ENCODE measurements around the gene PAPOLG.

DNA sequence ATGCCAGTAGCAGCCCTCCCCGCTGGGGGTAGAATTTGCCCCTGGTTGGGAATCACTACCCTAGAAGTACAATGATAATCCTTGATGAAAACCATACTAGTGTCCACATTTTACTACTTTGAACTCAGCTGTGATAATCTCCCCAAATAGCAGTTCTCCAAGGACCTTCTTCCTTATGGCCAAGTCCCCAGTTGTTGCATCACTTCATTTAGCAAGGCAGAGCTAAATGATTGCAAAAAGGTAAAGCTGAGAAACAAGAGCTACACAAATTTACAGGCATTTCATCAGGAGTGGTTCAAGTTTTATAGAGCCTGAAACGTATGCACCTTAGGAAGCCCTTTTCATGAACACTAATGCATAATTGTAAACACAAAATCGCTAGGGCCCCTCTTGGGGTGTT is 80.4 kb downstream of the PAPOLG start:
- TF ChIP-seq PPARA (CRISPR knock-in tag; IDR thresholded peaks at IDR 0.05; ENCODE audit: borderline replicate concordance) (no peak), OSR1 (CRISPR knock-in tag; IDR thresholded peaks at IDR 0.05) (no peak), RARB (CRISPR knock-in tag; IDR thresholded peaks at IDR 0.05) (no peak), ZFP30 (CRISPR knock-in tag; IDR thresholded peaks at IDR 0.05) (no peak), CSDC2 (CRISPR knock-in tag; IDR thresholded peaks at IDR 0.05) (no peak), ZNF70 (CRISPR knock-in tag; IDR thresholded peaks at IDR 0.05) (no peak)
- TF ChIP-seq, protein P1, sequence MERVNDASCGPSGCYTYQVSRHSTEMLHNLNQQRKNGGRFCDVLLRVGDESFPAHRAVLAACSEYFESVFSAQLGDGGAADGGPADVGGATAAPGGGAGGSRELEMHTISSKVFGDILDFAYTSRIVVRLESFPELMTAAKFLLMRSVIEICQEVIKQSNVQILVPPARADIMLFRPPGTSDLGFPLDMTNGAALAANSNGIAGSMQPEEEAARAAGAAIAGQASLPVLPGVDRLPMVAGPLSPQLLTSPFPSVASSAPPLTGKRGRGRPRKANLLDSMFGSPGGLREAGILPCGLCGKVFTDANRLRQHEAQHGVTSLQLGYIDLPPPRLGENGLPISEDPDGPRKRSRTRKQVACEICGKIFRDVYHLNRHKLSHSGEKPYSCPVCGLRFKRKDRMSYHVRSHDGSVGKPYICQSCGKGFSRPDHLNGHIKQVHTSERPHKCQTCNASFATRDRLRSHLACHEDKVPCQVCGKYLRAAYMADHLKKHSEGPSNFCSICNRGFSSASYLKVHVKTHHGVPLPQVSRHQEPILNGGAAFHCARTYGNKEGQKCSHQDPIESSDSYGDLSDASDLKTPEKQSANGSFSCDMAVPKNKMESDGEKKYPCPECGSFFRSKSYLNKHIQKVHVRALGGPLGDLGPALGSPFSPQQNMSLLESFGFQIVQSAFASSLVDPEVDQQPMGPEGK (CRISPR knock-in tag; IDR thresholded peaks at IDR 0.05; ENCODE audit: borderline replicate concordance) = no peak
- TF ChIP-seq, protein P2, sequence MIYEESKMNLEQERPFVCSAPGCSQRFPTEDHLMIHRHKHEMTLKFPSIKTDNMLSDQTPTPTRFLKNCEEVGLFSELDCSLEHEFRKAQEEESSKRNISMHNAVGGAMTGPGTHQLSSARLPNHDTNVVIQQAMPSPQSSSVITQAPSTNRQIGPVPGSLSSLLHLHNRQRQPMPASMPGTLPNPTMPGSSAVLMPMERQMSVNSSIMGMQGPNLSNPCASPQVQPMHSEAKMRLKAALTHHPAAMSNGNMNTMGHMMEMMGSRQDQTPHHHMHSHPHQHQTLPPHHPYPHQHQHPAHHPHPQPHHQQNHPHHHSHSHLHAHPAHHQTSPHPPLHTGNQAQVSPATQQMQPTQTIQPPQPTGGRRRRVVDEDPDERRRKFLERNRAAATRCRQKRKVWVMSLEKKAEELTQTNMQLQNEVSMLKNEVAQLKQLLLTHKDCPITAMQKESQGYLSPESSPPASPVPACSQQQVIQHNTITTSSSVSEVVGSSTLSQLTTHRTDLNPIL (CRISPR knock-in tag; IDR thresholded peaks at IDR 0.05; ENCODE audit: low read depth) = no peak
